Activated CD4-positive, alpha-beta T cell treated with anti-CD3 and anti-CD28 coated beads, Interleukin-2, amount 50 U/mL, for 16 hours (primary cell): ENCODE results near the gene CNEP1R1.
"Not testable (repeated sequence)": the region's sequence is repeated elsewhere in the genome, so short reads cannot be mapped to it uniquely, and the experiment has no call there.

ENCODE experiments used
- DNase-seq: peaks from one replicate; pipeline ENCODE4 v3.0.0-alpha.2; 2020

Gene CNEP1R1, protein sequence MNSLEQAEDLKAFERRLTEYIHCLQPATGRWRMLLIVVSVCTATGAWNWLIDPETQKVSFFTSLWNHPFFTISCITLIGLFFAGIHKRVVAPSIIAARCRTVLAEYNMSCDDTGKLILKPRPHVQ

DNA sequence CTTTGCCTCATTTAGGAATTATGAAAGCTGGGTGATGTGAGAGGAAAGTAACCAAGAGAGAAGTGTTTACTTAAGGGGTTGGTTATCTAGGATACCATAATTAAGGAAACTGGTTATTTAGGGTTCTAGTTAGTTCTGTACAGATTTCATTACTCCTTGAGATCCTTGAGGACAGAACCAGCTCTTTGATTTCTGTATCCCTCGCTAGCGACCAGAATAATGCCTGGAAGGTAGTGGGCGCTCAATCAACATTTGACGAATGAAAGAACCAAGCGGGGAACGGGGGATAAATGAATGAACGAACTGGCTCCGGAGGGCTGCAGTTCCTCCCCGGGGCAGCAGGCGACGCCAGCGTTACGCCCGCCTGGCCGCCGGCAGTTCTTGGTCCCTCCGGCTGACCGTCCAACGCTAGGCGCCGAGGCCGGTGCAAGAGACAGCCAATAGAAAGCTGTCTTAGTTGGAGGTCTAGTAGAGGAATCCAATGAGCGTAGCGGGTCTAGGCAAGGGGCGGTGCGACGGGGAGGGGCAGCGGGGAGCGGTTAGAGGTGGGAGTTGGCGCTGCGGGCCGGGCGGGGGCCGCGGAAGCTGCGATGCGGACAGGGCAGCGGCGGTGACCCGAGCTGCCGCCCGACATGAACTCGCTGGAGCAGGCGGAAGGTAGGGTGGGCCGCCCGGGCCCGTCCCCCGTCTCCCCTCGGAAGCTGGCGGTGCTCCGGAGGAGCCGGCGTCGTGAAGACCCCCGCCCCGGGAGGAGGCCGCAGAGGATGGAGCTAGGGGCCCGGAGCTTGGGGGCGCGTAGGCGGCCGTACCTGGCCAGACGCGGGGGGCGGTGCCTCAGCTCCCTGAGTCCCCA is at the start of gene CNEP1R1:
CNEP1R1 (plus strand) TSS at position 542 of the 853 bp plus-strand sequence; CDS start at position 633, 91 bp downstream.
- DNase-seq, result peak; percentile 98

DNA sequence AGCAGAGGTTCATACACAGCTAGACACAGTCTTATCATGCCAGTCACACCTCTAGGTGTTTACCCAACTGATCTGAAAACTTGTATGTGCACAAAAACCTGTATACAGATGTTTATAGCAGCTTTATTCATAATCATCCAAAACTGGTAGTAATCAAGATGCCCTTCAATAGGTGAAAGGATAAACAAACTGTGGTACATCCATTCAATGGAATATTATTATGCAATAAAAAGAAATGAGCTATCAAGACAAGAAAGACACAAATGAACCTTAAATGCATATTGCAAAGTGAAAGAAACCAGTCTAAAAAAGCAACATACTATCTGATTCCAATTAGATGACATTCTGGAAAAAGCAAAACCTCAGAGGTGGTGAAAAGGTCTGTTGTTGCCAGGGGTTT is 47.6 kb upstream of the CNEP1R1 start:
- DNase-seq, result no peak

DNA sequence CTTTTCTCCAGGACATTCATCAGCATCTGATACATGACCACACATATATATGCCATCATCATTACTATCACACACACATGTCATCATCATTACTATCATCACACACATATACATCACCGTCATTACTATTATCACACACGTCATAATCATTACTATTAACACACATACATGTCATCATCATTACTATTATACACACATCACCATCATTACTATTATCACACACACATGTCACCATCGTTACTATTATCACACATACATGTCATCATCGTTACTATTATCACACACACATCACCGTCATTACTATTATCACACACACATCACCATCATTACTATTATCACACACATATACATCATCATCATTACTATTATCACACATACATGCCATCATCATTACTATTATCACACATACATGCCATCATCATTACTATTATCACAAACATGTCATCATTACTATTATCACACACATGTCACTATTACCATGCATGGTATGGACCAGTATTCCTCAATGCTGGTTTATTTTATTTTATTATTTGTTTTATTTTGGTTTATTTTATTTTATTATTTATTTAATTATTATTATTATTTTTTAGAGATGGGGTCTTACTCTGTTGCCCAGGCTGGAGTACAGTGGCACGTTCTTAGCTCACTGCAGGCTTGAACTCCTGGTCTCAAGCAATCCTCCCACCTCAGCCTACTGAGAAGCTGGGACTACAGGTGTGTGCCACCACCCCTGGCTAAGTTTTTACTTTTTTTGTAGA is 46.3 kb upstream of the CNEP1R1 start:
- no peak for DNase-seq

DNA sequence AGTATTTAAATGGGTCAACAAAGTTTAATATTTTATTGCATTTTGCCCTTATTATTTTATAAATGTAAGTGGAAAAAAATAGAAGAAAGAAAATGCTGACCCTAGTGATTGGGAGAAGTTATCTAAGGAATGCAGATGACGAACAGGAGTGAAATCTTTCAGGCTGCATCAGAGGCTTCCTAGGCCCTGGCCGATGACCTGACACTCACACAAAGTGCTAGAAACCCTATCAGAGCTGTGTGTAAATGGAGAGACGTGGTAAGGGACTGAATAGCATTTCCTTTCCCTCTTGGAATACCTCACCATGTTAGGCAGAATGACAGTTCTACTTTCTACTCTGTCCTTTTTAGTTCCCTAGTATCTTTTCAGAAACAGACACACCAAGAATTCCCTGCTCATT is 44.9 kb upstream of the CNEP1R1 start:
- no peak for DNase-seq

DNA sequence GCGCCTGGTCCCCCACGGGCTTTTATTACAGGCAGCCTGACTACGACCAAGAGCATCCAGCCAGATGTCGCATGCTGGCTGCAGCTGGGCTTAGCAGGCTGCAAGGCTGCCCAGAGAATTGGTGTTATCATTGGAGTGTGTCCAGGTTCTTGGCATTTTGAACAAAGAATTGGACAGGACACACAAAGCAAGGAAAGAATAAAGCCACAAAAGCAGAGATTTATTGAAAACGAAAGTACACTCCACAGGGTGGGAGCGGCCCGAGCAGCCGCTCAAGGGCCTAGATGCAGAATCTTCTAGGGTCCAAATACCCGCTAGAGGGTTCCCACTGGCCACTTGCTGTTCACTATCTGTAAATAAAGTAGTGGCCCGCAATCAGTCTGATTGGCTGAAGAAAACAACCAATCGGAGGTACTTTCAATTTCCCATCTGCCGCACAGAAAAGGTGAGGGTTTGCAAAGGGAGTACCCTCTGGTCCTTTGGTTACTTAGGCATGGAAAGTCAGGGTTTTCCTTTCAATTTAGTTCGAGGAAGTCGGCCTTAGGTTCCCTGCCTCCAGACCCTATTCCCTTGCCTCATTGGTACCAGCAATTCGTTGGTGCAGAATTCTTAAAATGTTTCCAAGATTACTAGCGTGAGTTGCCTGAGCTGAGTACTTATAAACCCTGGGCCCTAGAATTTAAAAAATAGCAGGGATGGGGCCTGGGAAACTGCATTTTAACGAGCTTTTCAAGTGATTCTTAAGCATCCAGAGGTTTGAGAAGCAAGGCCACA is 38.5 kb upstream of the CNEP1R1 start:
- no peak for DNase-seq

DNA sequence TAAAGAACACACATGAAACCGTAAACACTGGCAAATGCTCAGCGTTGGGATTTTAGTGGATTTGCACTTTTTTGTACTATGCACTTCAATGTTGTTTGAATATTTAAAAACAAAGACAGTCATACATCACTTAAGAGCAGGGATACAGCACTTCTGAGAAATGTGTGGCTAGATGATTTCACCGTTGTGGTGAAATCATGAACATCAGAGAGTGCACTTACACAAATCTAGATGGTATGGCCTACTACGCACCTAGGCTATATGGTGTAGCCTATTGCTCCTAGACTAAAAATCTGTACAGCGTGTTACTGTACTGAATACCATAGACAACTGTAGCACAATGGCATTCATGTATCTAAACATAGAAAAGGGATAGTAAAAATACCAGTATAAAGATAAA is 37.6 kb upstream of the CNEP1R1 start:
- peak; percentile 41 for DNase-seq

DNA sequence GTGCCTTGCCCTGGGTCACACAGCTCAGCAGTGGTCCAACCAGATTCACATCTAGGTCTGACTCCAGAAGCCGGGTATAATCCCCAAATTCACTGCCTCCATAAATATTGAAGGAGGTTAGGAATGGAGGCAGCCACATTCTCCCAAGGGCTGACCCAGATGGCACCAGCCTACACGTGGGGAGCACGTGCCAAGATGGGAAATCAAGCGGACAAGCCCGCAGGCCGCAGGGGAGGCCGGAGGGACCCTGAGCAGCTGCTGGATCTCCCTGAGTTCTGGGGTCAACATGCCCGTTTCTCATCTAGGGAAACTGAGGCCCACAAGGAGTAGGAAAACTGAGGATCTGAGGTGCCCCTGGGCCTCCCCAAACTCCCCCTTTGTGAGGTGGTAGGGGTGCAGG is 32.2 kb upstream of the CNEP1R1 start:
- no peak for DNase-seq

DNA sequence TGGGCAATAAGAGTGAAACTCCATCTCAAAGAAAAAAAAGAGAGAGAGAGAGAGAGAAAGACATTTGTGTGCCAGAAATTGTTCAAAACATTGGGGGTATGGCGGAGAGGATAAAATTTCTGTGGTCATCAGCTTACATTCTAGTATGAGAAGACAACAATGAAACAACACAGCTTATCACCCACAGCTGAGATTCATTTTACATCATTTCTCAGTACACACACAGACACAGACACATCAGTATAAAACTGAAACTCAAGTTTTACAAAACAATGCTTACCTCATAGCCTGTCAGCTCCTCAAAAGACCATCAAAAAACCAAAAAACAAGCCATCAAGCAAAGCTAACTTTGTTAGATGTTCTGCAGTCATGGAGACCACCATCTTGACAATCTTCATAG is 31.4 kb upstream of the CNEP1R1 start:
- peak; percentile 37 for DNase-seq

DNA sequence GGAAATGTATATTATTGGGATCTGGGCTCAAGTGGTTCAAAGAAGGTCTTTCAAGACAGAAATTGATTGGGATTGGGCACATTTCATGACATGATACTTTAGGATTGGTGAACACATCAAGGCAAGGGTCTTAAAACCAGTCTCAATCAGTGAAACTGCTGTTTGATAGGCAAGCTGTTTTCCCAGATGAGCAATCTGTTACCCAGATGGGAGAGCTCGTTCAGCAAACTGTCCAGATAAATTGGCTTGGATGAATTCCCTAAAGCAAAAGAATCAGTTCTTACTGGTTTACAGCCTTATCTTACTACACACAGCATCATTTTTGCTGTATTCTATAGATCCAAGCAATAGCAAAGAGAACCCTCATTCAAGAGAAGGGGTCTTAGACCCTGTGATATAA is 31.0 kb upstream of the CNEP1R1 start:
- DNase-seq, result no peak

DNA sequence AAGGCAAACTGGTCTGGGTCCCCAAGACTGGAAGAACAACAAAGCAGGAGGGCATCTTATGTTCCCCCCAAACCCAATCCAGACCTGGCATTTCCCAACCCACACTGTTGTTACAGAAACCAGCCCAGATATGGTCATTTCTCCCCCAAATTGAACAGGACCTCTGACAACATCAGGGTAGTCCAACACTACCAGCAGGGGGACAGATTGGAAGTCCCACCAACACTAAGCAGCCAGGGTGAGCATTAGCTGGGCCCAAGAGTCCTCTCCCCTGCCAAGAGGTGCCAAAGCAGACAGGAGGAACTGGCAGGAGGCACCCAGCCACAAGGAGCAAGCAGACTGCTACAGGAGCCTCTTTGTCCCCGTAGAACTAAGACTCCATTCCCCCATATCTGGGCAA is 29.3 kb upstream of the CNEP1R1 start:
- DNase-seq, result no peak

DNA sequence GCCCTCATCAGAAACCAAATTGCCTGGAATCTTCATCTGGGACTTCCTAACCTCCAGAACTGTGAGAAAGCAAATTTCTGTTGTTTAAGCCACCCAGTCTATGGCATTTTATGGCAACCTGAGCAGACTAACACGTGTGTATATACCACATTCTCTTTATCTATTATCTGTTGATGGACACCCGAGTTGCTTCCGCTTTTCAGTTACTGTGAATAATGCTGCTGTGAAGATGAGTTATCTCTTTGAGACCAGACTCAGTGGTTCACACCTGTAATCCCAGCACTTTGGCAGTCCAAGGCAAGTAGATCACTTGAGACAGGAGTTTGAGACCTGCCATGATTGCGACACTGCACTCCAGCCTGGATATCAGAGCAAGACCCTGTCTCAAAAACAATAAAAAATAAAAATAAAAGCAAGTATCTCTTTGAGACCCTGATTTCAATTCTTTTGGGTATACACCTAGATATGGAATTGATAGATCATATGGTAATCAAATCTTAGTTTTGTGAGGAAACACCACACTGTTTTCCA is 27.2 kb upstream of the CNEP1R1 start:
- no peak for DNase-seq

DNA sequence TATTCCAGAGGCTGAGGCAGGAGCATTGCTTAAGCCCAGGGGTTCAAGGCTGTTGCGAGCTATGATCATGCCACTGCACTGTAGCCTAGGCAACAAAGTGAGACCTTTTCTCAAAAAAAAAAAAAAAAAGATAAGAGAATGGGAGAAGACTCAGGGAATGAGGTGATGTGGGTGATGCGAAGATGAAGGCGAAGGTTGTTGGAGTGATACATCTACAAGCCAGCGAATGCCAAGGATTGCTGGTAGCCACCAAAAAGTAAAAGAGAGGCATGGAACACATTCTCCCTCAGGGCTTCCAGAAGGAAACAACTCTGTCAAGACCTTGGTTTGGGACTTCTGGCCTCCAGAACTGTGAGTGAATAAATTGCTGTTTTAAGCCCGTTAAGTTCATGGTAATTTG is 26.0 kb upstream of the CNEP1R1 start:
- no peak for DNase-seq

DNA sequence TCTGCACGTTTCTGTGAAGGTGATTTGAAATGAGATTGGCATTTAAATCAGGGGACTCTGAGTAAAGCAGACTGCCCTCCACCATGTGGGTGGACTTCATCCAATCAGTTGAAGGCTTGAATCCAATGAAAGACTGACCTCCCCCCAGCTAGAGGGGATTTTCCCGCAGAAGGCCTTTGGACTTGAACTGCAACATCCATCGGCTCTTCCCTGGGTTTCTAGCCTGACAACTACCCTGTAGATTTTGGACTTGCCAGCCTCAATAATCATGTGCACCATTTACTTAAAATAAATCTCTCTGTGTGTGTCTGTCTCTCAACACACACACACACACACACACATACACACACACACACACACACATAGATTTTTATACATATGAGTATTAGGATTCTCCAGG is 23.9 kb upstream of the CNEP1R1 start:
- DNase-seq, result no peak

DNA sequence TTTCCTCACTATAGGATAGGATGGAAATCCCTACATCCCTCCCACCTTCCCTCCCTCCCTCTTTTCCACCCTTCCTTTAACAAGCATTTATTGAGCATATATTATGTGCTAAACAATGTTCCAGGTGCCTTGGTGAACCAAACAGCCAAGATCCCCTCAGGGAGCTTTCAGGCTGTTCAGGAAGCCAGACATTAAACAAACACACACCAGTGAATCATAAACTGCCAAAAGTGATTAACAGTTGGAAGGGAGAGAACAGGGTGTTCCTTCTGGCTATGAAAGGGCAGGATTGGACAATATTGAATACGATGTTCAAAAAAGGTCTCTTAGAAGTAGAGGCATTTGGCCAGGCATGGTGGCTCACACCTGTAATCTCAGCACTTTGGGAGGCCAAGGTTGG is 22.8 kb upstream of the CNEP1R1 start:
- no peak for DNase-seq

DNA sequence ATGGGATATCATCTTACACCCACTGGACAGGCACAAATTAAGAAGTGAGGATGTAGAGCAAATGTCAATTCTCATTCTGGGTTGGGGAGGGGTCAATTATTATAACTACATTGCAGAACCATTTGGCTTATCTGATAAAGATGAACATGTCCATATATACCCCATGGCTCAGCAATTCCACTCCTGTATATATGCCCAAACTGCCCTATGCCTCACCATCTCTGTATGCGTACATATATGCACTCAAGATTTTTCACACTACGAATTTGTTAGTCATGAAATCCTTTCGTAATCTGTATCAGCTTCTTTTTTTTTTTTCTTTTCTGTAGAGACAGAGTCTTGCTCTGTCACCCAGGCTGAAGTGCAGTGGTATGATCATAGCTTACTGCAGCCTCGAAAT is 20.8 kb upstream of the CNEP1R1 start:
- no peak for DNase-seq

DNA sequence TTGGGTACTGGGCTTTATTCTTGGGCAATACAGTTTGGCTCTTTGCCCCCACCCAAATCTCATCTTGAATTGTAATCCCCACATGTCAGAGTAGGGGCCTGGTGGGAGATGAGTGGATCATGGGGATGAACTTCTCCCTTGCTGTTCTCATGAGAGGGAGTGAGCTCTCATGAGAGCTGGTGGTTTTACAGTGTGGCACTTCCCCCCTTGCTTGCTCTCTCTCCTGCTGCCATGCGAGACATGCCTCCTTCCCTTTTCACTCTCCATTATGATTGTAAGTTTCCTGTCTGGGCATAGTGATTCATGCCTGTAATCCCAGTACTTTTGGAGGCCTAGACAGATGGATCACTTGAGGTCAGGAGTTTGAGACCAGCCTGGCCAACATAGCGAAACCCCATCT is 18.1 kb upstream of the CNEP1R1 start:
- no peak for DNase-seq

DNA sequence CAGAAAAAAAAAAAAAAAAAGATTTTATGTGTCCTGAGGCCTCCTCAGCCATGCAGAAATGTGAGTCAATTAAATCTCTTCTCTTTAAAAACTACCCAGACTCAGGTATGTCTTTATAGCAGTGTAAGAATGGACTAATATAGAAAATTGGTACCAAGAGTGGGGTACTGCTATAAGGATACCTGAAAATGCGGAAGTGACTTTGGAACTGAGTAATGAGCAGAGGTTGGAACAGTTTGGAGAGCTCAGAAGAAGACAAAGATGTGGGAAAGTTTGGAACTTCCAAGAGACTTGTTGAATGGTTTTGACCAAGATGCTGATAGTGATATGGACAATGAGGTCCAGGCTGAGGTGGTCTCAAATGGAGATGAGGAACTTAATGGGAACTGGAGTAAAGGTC is 17.3 kb upstream of the CNEP1R1 start:
- no peak for DNase-seq

DNA sequence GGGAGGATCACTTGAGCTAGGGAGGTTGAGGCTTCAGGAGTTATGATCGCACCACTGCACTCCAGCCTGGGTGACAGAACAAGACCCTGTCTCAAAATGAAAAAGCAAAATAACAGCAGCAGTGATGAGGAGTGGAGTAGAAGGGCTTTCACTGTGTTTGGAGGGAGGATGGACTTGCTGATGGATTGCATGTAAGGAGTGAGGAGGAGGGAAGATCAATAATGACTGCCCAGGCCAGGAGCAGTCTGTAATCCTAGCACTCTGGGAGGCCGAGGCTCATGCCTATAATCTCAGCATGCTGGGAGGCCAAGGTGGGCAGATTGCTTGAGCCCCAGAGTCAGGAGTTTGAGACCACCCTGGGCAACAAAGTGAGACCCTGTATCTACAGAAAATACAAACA is 14.8 kb upstream of the CNEP1R1 start:
- DNase-seq, result no peak

DNA sequence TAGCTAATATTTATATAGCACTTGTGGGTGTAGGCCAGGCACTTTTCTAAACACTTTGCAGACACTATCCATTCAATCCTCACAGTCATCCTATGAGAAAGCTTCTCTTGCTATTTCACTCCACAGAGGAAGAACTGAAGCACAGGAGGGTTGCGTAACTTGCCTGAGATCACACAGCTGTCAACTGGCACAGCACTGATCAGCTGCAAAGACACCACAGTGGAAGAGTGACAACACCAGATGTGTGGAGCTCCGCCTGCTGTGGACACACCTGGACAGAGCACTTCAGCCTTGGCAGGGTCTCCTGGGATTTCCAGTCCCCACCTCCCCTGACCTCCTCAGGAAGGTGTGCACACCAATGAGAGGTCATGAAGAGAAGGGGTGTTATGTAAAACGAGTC is 13.3 kb upstream of the CNEP1R1 start:
- DNase-seq, result no peak

DNA sequence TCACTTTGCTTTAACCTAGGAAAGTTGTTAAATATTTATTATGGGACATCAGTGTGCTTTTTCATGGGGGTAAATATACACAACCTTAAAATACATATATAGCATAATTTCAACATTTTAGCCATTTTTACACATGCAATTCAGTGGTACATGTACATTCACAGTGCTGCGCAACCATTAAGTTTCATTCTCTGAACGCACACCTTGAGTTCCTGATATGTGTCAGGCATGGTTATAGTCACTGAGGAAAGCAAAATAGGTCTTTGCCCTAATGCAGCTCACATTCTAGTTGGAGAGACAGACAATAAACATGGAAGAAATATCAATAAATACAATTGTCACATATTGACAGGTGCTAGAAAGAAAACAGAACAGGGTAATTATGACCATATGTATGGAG is 12.8 kb upstream of the CNEP1R1 start:
- no peak for DNase-seq

DNA sequence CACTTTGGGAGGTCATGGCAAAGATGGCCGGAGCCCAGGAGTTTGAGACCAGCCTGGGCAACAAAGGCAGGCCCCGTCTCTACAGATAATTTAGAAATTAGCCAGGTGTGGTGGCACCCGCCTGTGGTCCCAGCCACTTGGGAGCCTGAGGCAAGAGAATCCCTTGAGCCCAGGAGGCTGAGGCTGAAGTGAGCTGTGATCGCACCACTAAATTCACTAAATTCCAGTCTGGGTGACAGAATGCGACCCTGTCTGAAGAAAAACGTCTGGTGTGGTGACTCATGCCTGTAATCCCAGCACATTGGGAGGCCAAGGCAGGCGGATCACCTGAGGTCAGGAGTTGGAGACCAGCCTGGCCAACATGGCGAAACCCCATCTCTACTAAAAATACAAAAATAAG is 10.8 kb upstream of the CNEP1R1 start:
- not testable (repeated sequence) for DNase-seq

DNA sequence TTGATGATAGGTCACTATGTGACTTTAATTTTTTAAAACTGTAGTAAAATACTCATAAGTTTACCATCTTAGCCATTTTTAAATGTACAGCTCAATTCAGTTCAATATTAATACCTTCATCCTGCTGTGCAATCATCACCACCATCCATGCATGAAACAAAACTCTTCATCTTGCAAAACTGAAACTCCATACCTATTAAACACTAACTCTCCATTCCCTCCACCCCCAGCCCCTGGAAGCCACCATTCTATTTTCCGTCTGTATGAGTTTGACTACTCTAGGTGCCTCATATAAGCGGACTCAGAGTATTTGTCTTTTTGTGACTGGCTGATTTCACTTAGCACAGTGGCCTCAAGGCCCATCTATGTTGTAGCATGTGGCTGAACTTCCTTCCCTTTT is 9.4 kb upstream of the CNEP1R1 start:
- DNase-seq, result no peak

DNA sequence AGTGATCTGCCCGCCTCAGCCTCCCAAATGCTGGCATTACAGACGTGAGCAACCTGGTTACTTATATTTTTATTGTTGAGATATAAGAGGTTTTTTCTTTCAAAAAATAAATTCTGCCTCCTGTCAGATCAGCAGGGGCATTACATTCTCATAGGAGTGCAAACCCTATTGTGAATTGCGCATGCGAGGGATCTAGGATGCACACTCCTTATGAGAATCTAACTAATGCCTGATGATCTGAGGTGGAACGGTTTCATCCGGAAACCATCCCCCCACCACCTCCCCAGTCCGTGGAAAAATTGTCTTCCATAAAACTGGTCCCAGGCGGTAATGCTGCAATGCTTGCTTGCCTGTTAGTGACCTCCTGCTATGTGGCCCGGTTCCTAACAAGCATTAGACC is 7.5 kb upstream of the CNEP1R1 start:
- no peak for DNase-seq
